H4 (cell line): ENCODE measurements around the gene CEP170B. TPM values are rescaled to one million over a fixed set of nuclear protein-coding genes. Genes with fewer than 3 reads are reported as not detected.
"Not testable (repeated sequence)": the region's sequence is repeated elsewhere in the genome, so short reads cannot be mapped to it uniquely, and the experiment has no call there.

Source experiments
- DNase-seq: peaks from one replicate; pipeline ENCODE4 v3.0.0-alpha.2; 2015; ENCODE audit warnings: low spot score
- total RNA-seq: library from RNA; depleted of rRNA; stranded (reverse); fragments of >200 nt; shearing (Covaris generic); gene quantifications from 2 replicates; pipeline ENCODE4 v1.2.3, GENCODE V29; 2014

CEP170B gene
- total RNA-seq, 1 experiment from 2014 or later: 3.5 TPM

- no peak for DNase-seq
These were observed 12.9 kb downstream of the CEP170B start for GRCh38 chr14:104877806-104878550.

GRCh38 chr14:104878582-104878981 is 13.5 kb downstream of the CEP170B start:
- no peak for DNase-seq

GRCh38 chr14:104879201-104879982 is 14.3 kb downstream of the CEP170B start:
- DNase-seq: no peak

GRCh38 chr14:104879983-104880565 is 15.0 kb downstream of the CEP170B start:
- no peak for DNase-seq

- DNase-seq: no peak
These were observed 15.6 kb downstream of the CEP170B start for GRCh38 chr14:104880584-104881210.

GRCh38 chr14:104881369-104881979 is 16.4 kb downstream of the CEP170B start:
- no peak for DNase-seq

- DNase-seq: no peak
These were observed 17.4 kb downstream of the CEP170B start for GRCh38 chr14:104882325-104882973.

- no peak for DNase-seq
These were observed 18.1 kb downstream of the CEP170B start for GRCh38 chr14:104882991-104883660.

GRCh38 chr14:104883681-104884361 is 18.8 kb downstream of the CEP170B start:
- DNase-seq: no peak

- not testable (repeated sequence) for DNase-seq
These were observed 19.3 kb downstream of the CEP170B start for GRCh38 chr14:104884381-104884780.

- DNase-seq: no peak
These were observed 20.2 kb downstream of the CEP170B start for GRCh38 chr14:104885031-104885972.

GRCh38 chr14:104885973-104886689 is 21.1 kb downstream of the CEP170B start:
- no peak for DNase-seq

GRCh38 chr14:104886690-104887622 is 21.9 kb downstream of the CEP170B start:
- no peak for DNase-seq

- no peak for DNase-seq
These were observed 22.8 kb downstream of the CEP170B start for GRCh38 chr14:104887623-104888488.

GRCh38 chr14:104888489-104889374 is 23.7 kb downstream of the CEP170B start:
- DNase-seq: no peak
